SK-N-SH treated with all-trans-retinoic acid at 6 μM for 48 hours (cell line): ENCODE measurements around the gene VSTM4.

Experiments used
- ARNTL ChIP-seq: fragments of 450-650 bp; formaldehyde crosslinking; IDR thresholded peaks from 2 replicates; pipeline ENCODE4 v1.5.0; 2020; ENCODE audit warnings: low read depth, mild to moderate bottlenecking, moderate library complexity, borderline replicate concordance
- CREB5 ChIP-seq: fragments of 250-450 bp; sonication (Bioruptor Pico); IDR thresholded peaks from 2 replicates; pipeline ENCODE4 v1.5.1; 2020; ENCODE audit warnings: low read depth, mild to moderate bottlenecking, moderate library complexity
- CSDC2 ChIP-seq: fragments of 250-450 bp; sonication (Bioruptor Pico); IDR thresholded peaks from 2 replicates; pipeline ENCODE4 v1.5.0; 2020; ENCODE audit warnings: mild to moderate bottlenecking, moderate library complexity
- ESRRG ChIP-seq: fragments of 250-450 bp; sonication (Bioruptor Pico); IDR thresholded peaks from 2 replicates; pipeline ENCODE4 v1.6.1; 2021; ENCODE audit warnings: mild to moderate bottlenecking
- OSR1 ChIP-seq: fragments of 250-450 bp; sonication (Bioruptor Pico); IDR thresholded peaks from 2 replicates; pipeline ENCODE4 v1.8.0; 2022; ENCODE audit warnings: moderate library complexity, mild to moderate bottlenecking, inconsistent platforms
- PATZ1 ChIP-seq: fragments of 250-450 bp; sonication (Bioruptor Pico); IDR thresholded peaks from 2 replicates; pipeline ENCODE4 v1.8.0; 2020; ENCODE audit warnings: mild to moderate bottlenecking, moderate library complexity, borderline replicate concordance
- PPARA ChIP-seq: fragments of 250-450 bp; sonication (Bioruptor Pico); IDR thresholded peaks from 2 replicates; pipeline ENCODE4 v1.5.0; 2020; ENCODE audit warnings: mild to moderate bottlenecking, borderline replicate concordance
- RARB ChIP-seq: fragments of 250-450 bp; sonication (Bioruptor Pico); IDR thresholded peaks from 2 replicates; pipeline ENCODE4 v1.8.0; 2021; ENCODE audit warnings: mild to moderate bottlenecking, moderate library complexity
- TCF4 ChIP-seq: fragments of 250-450 bp; sonication (Bioruptor Pico); IDR thresholded peaks from 2 replicates; pipeline ENCODE4 v1.8.0; 2021; ENCODE audit warnings: mild to moderate bottlenecking, moderate library complexity, borderline replicate concordance
- ZC3H10 ChIP-seq: fragments of 250-450 bp; sonication (Bioruptor Pico); IDR thresholded peaks from 2 replicates; pipeline ENCODE4 v1.5.1; 2021; ENCODE audit warnings: mild to moderate bottlenecking, moderate library complexity
- ZNF565 ChIP-seq: fragments of 450-650 bp; formaldehyde crosslinking; conservative IDR thresholded peaks from 2 replicates; pipeline ENCODE4 v1.5.0; 2020; ENCODE audit warnings: low read depth, mild to moderate bottlenecking, moderate library complexity
- ZNF8 ChIP-seq: fragments of 450-650 bp; formaldehyde crosslinking; IDR thresholded peaks from 2 replicates; pipeline ENCODE4 v1.5.0; 2020; ENCODE audit warnings: mild to moderate bottlenecking, moderate library complexity

DNA sequence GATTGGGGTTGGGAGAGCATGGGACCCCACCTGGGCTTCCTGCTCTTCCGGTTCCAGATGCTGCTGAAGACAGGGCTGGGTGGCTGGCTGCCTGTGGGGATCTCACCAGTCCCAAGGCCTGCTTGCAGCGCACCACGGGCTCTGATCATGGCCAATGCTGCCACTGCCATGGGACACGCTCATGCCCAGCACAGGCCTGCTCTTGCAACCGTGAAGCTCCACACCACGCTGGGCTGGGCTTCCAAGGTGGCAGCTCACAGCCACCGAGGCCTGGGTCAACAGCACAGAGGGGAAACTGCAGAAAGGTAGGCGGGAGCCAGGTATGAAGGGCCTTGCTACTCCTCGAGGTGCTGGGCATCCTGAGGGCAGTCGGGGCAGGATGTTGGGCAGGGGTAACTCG is 103.6 kb downstream of the VSTM4 start:
- TF ChIP-seq ESRRG (CRISPR knock-in tag) (no peak), ARNTL (no peak), CREB5 (CRISPR knock-in tag) (no peak), CSDC2 (no peak), TCF4 (CRISPR knock-in tag) (no peak), PPARA (no peak), PATZ1 (CRISPR knock-in tag) (no peak), ZNF565 (CRISPR knock-in tag) (no peak), ZC3H10 (CRISPR knock-in tag) (no peak), RARB (CRISPR knock-in tag) (no peak), OSR1 (CRISPR knock-in tag) (no peak), ZNF8 (no peak)
